ENCODE results near the gene COL23A1.

Gene COL23A1

GRCh38 chr5:178368716-178369300 lies 221.4 kb downstream of the COL23A1 start:
- DNase-seq = no peak

- DNase-seq = no peak
Observed at GRCh38 chr5:178368274-178368673, 221.9 kb downstream of the COL23A1 start.

GRCh38 chr5:178367736-178368120 lies 222.5 kb downstream of the COL23A1 start:
- DNase-seq = no peak

GRCh38 chr5:178366998-178367735 lies 223.0 kb downstream of the COL23A1 start:
- no peak for DNase-seq

- DNase-seq = no peak
Observed at GRCh38 chr5:178365501-178366440, 224.4 kb downstream of the COL23A1 start.

- DNase-seq = peak; percentile 5
Observed at GRCh38 chr5:178364326-178364675, 225.9 kb downstream of the COL23A1 start.

GRCh38 chr5:178363501-178364325 lies 226.5 kb downstream of the COL23A1 start:
- no peak for DNase-seq

GRCh38 chr5:178361657-178362445 lies 228.3 kb downstream of the COL23A1 start:
- no peak for DNase-seq

- no peak for DNase-seq
Observed at GRCh38 chr5:178360926-178361235, 229.3 kb downstream of the COL23A1 start.

- DNase-seq = no peak
Observed at GRCh38 chr5:178360222-178360925, 229.8 kb downstream of the COL23A1 start.

- DNase-seq = no peak
Observed at GRCh38 chr5:178359738-178360137, 230.5 kb downstream of the COL23A1 start.

- no peak for DNase-seq
Observed at GRCh38 chr5:178357678-178358077, 232.5 kb downstream of the COL23A1 start.

- DNase-seq = no peak
Observed at GRCh38 chr5:178357121-178357521, 233.1 kb downstream of the COL23A1 start.

- DNase-seq = no peak
Observed at GRCh38 chr5:178356431-178356872, 233.7 kb downstream of the COL23A1 start.

- no peak for DNase-seq
Observed at GRCh38 chr5:178355671-178356070, 234.5 kb downstream of the COL23A1 start.

GRCh38 chr5:178353461-178353860 lies 236.7 kb downstream of the COL23A1 start:
- DNase-seq = no peak

GRCh38 chr5:178352035-178352349 lies 238.2 kb downstream of the COL23A1 start:
- no peak for DNase-seq

- DNase-seq = no peak
Observed at GRCh38 chr5:178351221-178352034, 238.8 kb downstream of the COL23A1 start.

GRCh38 chr5:178350361-178351220 lies 239.6 kb downstream of the COL23A1 start:
- no peak for DNase-seq
